BE2C (cell line): Measurements from ENCODE around the gene THADA.

Experiments used
- DNase-seq: peaks from one replicate; pipeline ENCODE4 v3.0.0-alpha.2; 2020
- H3K27me3 ChIP-seq: fragments of 250-450 bp; sonication (Bioruptor Pico); 2 replicates; pipeline ENCODE4 v1.5.1; 2020; ENCODE audit warnings: mild to moderate bottlenecking
- H3K36me3 ChIP-seq: fragments of 250-450 bp; sonication (Bioruptor Pico); 2 replicates; pipeline ENCODE4 v1.5.1; 2020; ENCODE audit warnings: mild to moderate bottlenecking
- H3K4me1 ChIP-seq: fragments of 250-450 bp; sonication (Bioruptor Pico); 2 replicates; pipeline ENCODE4 v1.5.1; 2020
- H3K4me3 ChIP-seq: 2 replicates; pipeline ENCODE4 v1.5.1; 2011; ENCODE audit warnings: low read depth, low read length
- H3K9me3 ChIP-seq: fragments of 250-450 bp; sonication (Bioruptor Pico); 2 replicates; pipeline ENCODE4 v1.5.1; 2020
- CTCF ChIP-seq: IDR thresholded peaks from 2 replicates; pipeline ENCODE4 v1.5.1; 2012; ENCODE audit warnings: mild to moderate bottlenecking, low read depth, low read length

THADA gene

GRCh38 chr2:43349904-43350303 lies 245.9 kb downstream of the THADA start:
- Histone ChIP-seq H3K36me3 (no peaks in the 10 kb centered on the region), H3K4me1 (peaks cover 28% of the 10 kb centered on the region), H3K27me3 (no peaks in the 10 kb centered on the region), H3K4me3 (no peak overlapping the region), H3K9me3 (no peaks in the 10 kb centered on the region; the same call in 1 of the 2 replicates)
- DNase-seq = no peak
- TF ChIP-seq CTCF = no peak

GRCh38 chr2:43348908-43349661 lies 246.8 kb downstream of the THADA start:
- Histone ChIP-seq H3K9me3 (no peaks in the 10 kb centered on the region; the same call in 1 of the 2 replicates), H3K36me3 (no peaks in the 10 kb centered on the region), H3K27me3 (no peaks in the 10 kb centered on the region), H3K4me3 (no peak overlapping the region), H3K4me1 (peaks cover 36% of the 10 kb centered on the region)
- no peak for DNase-seq
- no peak for TF ChIP-seq CTCF

- no peak for DNase-seq
- peaks cover 6% of the 10 kb centered on the region; the same call in 1 of the 2 replicates for H3K36me3 ChIP-seq
- H3K27me3 ChIP-seq = no peaks in the 10 kb centered on the region
- no peaks in the 10 kb centered on the region; the same call in 1 of the 2 replicates for H3K9me3 ChIP-seq
- no peak overlapping the region for H3K4me3 ChIP-seq
- H3K4me1 ChIP-seq = peaks cover 48% of the 10 kb centered on the region
- no peak for TF ChIP-seq CTCF
Measured at GRCh38 chr2:43347746-43348145, 248.1 kb downstream of the THADA start.

GRCh38 chr2:43346602-43347567 lies 249.0 kb downstream of the THADA start:
- no peak for DNase-seq
- peaks cover 9% of the 10 kb centered on the region for H3K36me3 ChIP-seq
- no peak for TF ChIP-seq CTCF
- H3K9me3 ChIP-seq = no peaks in the 10 kb centered on the region
- H3K4me1 ChIP-seq = peaks cover 48% of the 10 kb centered on the region
- H3K27me3 ChIP-seq = no peaks in the 10 kb centered on the region
- no peak overlapping the region for H3K4me3 ChIP-seq

- peaks cover 48% of the 10 kb centered on the region for H3K4me1 ChIP-seq
- peaks cover 9% of the 10 kb centered on the region for H3K36me3 ChIP-seq
- H3K9me3 ChIP-seq = no peaks in the 10 kb centered on the region
- no peak for DNase-seq
- no peaks in the 10 kb centered on the region for H3K27me3 ChIP-seq
- TF ChIP-seq CTCF = no peak
- H3K4me3 ChIP-seq = no peak overlapping the region
Measured at GRCh38 chr2:43345872-43346271, 250.0 kb downstream of the THADA start.
